ENCODE results near the gene CAMK1D.

Gene CAMK1D

DNA sequence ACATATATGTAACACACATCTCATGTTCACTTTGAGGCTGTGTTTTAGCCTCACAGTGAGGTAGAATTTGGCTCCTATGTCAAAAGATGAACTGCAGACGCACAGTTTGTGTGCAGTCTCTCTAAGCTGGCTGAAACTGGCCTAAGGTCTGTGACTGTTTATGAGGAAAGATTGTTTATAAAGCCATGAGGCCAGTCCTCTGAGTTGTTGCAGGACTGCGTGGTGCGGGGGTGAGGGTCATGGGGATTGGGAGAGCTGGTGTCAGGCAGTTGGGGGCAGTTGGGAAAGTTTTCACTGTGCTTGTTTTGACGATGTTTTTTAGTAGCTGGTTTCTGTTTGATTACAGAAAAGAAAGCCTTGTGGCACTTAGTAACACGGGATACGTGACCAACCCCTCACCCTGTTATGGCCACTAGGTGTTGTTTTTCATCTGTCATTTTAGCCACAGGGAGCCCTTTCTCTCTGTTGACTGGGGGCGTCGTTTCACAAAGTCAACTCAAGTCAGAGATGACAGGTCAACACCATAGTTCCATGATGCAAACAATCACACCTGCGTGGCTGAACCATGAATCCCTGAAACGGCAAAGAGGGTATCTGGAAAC lies 341.3 kb downstream of the CAMK1D start:
- H3K4me3 ChIP-seq: no peak overlapping the region
- no peak overlapping the region for H3K27ac ChIP-seq

DNA sequence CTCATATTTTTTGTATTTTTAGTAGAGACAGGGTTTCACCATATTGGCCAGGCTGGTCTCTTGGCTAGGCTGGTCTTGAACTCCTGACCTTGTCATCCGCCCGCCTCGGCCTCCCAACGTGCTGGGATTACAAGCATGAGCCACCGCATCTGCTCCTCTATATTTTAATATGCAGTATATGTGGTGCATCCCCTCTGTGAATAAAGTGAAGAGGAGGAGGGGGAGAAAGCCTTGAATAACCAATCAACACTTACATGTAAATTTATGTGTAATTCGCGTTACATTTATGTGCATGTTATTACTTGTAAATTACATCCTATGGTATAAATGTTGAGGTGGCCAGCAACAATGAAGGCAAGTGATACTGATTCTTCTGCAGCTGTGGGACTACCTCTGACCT lies 342.2 kb downstream of the CAMK1D start:
- Histone ChIP-seq H3K4me3 (no peak overlapping the region), H3K27ac (no peak overlapping the region)

DNA sequence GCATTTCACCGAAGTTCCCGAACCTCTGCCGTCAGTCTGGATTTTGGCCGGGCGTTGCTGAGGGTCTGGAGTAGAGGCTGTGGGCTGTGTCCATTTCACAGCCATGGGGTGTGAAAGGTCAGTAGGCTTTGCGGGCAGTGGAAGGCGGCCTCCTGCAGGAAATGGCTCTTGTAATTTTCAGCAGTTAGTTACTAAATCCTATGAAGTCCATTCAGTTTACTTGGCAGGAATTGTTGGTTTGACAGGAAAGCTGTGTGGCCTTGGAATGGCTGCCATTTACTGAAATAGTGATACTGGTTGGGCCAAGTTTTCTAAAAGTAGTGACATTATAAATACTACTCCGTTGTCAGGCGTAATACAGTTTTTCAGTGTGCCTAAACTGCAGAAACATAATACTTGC lies 348.4 kb downstream of the CAMK1D start:
- no peak overlapping the region for H3K4me3 ChIP-seq
- H3K27ac ChIP-seq: peak overlapping the region in 3 of 21 experiments; percentile 7 to 86 (median 38)

DNA sequence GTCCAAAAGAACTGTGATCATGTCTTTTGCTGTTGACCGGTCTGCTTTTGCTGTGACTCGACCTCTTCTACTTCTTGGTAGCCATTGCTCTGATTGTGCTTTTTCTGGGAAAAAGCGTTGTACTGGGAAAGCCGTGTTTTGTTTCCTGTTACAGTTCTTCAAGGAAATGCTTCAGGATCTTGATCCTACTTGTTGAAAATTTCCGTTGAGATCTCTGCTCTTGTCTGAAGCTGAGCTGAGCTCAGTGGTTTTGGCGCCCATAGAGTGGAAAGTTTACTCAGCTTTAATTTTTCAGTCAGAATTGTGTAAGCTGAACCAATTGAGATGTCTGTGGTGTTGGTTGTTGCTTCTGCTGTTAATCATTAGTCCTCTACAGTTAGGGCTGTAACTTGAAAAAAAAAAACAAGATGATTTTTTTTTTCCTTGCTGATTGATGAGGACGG lies 349.9 kb downstream of the CAMK1D start:
- Histone ChIP-seq H3K4me3 (no peak overlapping the region), H3K27ac (peak overlapping the region in 19 of 21 experiments; percentile 38 to 92 (median 79))

DNA sequence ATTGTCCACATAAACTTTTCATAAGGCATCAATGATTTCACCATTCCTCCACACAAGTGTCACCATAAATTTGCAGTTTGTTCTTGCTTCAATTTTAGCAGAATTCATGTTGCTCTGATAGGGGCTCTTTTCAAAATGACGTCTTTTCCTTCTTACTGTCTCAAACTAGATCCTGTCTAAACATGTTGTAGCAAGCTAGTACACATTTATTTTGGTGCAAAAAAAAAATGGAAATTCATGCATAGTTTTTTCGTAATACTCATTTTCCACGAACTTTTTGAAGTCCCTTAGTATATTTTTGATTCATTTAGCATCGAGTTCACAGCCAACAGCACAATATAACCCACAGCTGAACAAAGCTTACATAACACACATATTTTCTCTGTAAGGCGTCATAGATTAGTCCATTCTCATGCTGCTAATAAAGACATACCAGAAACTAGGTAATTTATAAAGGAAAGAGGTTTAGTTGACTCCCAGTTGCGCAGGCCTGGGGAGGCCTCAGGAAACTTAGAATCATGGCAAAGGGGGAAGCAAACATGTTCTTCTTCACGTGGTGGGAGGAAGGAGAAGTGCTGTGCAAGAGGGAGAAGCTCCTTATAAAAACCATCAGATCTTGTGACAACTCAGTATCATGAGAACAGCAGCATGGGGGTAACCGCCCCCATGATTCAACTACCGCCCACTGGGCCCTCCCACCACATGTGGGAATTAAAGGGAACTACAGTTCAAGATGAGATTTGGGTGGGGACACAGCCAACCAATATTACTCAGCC lies 350.6 kb downstream of the CAMK1D start:
- Histone ChIP-seq H3K27ac (peak overlapping the region in 16 of 21 experiments; percentile 16 to 92 (median 79)), H3K4me3 (no peak overlapping the region)

DNA sequence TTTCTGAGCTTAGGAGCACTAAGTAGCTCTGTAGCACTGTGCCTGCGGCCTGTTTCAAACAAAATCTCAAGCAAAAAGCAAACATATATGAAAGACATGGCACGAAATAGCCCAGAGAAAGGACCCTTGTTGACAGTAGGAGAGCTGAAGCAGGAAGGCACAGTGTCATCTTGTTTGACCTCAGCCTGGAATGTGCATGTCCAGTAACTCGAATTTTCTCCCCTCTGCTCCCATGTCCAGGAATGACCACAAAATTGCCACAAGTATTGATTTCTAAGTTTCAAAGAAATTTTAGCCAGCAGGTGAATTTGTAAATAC lies 351.2 kb downstream of the CAMK1D start:
- peak overlapping the region in 11 of 21 experiments; percentile 21 to 92 (median 79) for H3K27ac ChIP-seq
- no peak overlapping the region for H3K4me3 ChIP-seq

DNA sequence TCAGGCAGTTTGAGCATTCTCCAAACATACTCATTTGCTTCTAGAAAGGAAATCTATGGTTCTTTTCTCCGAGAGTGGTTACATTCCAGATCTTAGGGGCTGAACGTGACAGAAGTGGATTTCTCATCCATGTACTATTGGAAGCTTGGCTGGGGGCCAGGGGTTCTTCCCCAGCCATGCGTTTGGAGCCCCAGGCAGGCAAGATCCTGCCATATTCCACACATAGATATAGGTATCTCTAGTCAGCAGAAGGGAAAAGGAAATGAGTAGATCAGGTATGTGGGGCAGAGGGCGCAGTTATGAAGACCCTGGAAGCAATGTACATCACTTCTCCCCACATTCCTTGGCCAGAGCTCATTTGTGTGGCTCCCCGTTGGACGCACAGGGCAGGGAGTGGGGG lies 352.3 kb downstream of the CAMK1D start:
- Histone ChIP-seq H3K27ac (peak overlapping the region in 1 of 21 experiments; percentile 49), H3K4me3 (no peak overlapping the region)

DNA sequence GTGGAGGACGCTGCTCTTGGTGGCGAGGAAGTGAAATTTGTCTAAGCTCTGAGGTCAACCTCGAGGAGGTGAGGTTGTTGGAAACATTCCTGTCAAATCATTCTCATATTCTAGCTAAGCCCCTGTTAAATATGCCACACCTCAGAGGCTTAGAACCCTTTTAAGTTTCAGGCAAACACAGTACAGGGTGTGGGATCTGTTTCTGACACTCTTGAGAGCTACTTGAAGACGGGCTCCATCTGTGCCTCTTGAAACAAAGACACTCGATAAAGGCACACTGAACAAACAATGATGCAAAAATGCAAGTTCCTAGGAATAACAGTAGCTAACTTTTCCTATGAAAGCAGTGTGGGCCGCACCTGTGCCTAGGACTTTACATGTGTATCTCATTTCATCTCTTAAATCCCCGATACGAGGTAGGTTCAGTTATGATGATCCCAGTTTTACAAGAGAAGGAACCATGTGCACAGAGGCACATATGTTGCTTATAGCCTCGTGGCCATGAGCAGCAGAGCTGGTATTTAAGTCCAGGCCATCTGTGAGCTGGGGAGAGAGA lies 352.9 kb downstream of the CAMK1D start:
- H3K27ac ChIP-seq: peak overlapping the region in 1 of 21 experiments; percentile 49
- no peak overlapping the region for H3K4me3 ChIP-seq

DNA sequence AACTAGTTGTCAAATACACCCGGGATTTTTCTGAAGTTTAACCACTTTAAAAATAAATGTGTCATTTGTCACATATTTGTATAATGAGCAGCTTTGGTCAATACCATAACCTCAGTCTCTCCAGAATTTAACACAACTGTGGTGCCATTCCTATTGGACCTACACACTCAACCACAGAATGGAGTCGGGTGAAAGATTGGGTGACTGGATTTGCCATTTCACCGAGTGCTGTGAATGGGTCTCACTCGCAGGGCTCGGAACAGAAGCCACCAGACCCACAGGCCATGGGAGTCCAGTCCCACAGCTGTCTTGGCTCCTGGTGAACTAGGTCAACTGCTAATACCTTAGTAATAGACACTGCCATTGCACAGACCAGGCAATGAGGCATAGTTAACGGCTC lies 353.8 kb downstream of the CAMK1D start:
- Histone ChIP-seq H3K27ac (peak overlapping the region in 5 of 21 experiments; percentile 24 to 62 (median 55)), H3K4me3 (no peak overlapping the region)

DNA sequence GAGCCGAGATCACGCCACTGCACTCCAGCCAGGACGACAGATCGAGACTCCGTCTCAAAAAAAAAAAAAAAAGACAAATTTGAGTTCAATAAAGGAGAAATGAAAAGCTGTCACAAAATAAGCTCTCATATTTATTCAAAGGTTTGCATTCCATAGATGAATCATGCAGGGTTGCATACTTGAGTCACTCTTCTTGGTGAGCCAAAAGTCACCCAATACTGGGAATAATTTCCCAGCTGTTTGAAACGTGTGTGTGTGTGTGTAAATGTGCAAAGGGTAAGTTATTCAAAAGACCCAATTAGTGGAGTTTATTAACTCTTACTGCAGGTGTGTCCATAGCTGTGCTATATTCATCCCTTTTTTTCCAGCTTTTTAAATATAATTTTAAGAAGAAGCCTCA lies 354.5 kb downstream of the CAMK1D start:
- Histone ChIP-seq H3K27ac (peak overlapping the region in 6 of 21 experiments; percentile 1 to 62 (median 50)), H3K4me3 (no peak overlapping the region)

DNA sequence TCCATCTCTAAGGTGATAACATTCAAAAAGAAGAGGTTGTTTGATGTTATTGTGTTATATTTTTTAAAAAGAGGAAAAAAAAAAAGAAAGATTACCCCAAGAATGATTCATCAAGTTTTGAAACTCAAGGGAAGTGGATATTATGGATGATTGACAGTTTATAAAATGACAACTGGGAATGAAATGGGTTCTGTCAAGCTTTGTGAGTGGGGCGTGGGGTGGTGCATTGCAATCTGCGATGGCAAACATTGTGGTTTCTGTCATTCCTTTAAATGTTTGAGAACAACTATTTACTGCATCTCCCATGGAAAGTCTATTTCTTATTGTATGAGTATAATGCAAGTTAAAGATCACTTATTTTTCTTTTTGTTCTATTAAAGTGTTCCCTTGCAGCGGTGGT lies 355.1 kb downstream of the CAMK1D start:
- peak overlapping the region in 3 of 21 experiments; percentile 1 to 59 (median 55) for H3K27ac ChIP-seq

DNA sequence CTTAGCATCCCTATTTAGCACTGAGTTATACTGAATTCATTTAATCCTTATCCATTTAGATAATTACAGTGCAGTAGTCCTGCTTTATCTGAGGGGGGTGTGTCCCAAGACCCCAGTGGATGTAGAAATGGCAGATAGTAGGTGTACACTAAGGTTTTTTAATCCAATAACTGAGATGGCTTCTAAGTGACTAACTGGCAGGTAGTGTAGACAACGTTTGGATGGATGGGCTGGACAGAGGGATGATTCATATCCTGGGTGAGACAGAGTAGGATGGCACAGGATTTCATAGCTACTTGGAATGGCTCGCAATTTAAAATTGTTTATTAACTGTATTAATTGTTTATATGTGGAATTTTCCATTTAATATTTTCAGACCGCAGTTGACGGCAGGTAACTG lies 356.6 kb downstream of the CAMK1D start:
- H3K27ac ChIP-seq: peak overlapping the region in 10 of 21 experiments; percentile 55 to 84 (median 72)
- no peak overlapping the region for H3K4me3 ChIP-seq

More for the DNA sequence above, 355.1 kb downstream of the CAMK1D start:
- no peak overlapping the region for H3K4me3 ChIP-seq

DNA sequence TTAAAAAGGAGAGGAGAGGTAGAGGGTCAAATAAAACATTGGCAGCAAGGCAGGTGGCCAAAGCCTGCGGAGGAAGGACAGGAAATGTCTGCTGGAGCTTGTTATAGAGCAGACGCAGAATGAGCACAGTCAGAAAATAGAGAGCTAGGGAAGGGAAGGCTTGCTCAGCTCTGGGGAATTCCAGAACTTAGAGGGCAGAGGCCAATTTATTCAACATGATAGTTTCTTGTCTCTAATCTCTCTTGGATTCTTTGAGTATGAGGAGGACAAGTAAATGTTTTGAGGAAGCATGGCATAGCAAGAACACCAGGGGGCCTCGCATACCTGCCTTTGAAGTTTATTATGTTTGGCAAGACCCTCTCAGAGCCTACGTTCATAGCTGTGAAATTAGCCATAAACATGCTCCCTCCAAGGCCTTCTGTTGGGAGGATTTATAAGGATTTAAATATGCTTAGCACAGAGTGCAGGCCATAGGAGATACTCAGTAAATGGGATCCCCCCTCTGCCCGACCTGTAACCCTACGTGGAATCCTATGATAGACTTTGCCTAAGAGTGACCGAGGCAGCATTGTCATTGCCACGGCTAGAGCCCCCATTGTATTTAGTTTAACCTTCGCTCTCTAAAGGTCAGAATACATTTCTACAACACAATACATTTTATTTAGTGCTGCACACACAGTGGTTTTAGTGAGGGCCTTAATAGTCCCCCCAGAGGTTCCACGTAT lies 358.3 kb downstream of the CAMK1D start:
- peak overlapping the region in 18 of 21 experiments; percentile 38 to 84 (median 65) for H3K27ac ChIP-seq
- no peak overlapping the region for H3K4me3 ChIP-seq

DNA sequence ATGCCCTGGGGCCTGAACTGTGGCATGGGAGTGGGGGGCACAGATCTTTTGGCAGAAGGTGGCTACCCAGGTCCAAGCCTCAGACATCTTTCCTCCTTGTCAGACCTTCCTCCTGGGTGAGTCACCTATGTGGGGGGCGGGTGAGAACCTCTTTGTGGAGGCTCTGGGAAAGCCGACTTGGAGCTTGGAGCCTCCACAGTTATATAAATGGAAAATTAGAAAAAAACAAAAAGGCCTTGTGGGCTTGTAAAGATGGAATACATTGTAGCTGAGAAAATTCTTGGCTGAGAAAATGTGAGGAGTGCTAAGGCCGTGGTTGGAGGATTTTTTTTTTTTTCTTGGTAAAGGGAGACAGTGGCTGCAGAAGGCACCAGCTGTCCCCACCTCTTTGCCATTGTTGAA lies 359.7 kb downstream of the CAMK1D start:
- H3K4me3 ChIP-seq: no peak overlapping the region
- peak overlapping the region in 15 of 21 experiments; percentile 19 to 84 (median 65) for H3K27ac ChIP-seq

DNA sequence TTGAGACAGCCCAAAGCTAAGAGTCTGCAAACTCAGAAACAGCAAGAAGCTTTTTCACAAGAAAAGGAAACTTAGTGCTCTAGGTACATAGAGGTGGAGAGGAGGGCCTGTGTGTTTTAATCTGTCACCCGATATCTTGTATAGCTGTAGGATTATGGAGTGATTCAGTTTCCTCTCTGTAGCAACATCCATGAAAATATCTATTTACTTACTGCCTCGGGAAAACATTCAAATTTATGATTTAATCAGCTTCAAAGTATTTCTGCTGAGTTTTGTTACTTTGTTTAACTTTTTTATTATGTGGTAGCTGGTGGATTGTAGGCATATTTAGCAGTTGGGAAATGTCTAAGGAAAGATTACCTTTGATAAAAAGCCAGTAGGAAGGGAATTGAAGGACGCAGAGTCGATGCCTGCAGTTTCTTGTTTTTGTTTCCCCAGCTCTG lies 360.2 kb downstream of the CAMK1D start:
- Histone ChIP-seq H3K4me3 (no peak overlapping the region), H3K27ac (peak overlapping the region in 11 of 21 experiments; percentile 3 to 84 (median 47))

DNA sequence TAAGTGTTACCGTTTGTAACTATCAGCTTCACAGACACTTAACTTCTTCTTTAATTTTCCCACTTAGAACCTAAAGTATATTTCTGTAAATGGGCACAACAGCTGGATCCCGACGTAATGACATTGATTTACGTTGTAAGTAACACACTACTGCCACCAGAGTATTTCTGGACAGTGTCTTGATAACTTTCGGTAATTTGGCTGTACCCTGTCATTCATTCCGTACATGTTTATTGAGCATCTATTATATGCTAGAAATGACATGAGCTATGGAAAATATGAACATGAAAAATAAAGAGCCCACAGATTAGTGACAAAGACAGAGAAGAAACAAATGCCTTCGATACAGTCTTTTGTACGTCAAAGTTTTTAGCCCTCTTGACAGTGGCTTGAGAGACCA lies 360.8 kb downstream of the CAMK1D start:
- Histone ChIP-seq H3K27ac (peak overlapping the region in 4 of 21 experiments; percentile 3 to 63 (median 12)), H3K4me3 (no peak overlapping the region)

DNA sequence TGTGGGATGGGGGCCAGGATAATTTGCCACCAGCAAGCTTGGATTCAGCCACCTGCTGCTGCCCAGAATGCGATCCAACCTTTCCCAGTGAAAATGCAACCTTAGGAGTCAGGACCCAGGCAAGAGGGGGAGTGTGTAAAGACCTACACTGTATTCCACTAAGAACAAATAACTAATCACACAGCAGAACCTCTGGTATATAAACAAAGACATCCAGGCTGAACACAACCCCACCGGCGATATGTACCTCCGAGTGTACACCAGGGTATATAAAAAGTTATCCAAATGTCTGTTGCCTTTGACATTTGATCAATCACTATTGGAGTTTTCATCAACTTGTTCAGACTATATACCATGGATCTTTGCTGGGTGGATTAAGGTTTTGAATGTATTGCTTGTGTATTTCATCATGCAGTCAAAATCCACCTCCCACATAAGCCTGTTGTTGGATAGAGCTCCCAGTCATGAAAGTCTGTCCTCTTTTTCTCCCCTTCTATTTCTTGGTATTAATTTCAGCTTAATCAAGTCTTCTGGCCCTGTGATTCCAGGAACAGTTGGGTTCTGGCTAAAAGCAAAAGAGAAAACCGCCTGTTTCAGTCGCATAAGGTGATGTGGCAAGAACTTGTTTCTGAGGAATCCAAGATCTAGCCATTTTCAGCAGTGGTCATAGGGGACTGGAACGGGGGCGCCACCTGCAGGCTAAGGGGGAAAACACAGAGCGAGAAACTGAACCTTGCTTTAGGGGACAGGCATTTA lies 361.4 kb downstream of the CAMK1D start:
- Histone ChIP-seq H3K4me3 (no peak overlapping the region), H3K27ac (peak overlapping the region in 8 of 21 experiments; percentile 3 to 33 (median 20))

DNA sequence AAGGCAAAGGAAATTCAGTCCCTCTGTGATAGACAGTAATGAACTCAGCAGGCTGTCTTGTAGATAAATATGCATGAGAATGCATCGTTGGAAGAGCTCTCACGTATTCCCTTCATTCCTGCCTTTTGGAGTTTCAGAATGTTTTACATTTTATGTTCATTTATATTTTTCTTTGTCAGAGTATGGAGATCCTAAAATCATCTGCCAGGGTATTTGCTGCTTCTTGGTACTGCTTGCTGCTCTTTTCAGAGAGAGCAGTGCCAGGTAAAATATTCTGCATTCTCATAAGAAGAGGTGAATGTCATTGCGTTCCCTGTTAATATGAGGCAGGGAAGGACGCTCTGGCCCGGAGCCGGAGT lies 362.0 kb downstream of the CAMK1D start:
- Histone ChIP-seq H3K4me3 (no peak overlapping the region), H3K27ac (no peak overlapping the region)

DNA sequence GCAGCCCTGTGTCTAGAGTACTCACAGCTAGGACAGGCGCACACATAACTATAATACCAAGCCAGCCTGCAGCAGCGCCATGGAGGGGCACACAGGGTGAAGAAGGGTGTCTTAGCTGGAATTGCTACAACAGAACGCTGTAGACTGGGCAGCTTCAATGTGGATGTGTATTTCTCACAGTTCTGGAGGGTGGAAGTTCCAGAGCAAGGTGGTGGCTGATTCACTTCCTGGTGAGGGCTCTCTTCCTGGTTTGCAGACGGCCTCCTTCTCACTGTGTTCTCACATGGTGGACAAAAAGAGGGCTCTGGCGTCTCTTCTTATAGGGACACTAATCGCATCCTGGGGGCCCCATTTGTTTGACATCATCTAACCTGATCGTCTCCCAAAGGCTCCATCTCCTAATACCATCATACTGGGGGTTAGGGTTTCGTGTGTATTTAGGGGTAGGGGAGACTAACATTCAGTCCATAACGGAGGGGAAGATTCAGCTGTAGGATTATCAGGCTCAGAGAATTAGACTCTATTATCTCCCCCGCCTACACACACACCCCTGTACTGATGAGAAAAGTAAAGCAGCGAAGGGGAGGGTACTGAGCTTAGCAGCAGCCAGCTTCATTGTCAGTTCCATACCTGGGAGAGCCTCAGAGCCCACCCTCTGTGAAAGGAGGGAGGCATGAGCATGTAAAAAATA lies 363.1 kb downstream of the CAMK1D start:
- no peak overlapping the region for H3K4me3 ChIP-seq
- H3K27ac ChIP-seq: no peak overlapping the region
